Muscle layer of duodenum (tissue), 2 donors: Measurements from ENCODE around the gene RAI1.

ENCODE experiments used
- H3K27ac ChIP-seq: one replicate; pipeline ENCODE4 v1.7.0; 2013; ENCODE audit warnings: mild to moderate bottlenecking, low read length
- H3K27me3 ChIP-seq: one replicate; pipeline ENCODE4 v1.7.0; 2013; ENCODE audit warnings: low read depth, mild to moderate bottlenecking, control low read depth, low read length
- H3K36me3 ChIP-seq, 2 donors: one replicate each; pipeline ENCODE4 v1.7.0; 2013; ENCODE audit warnings: low read length in 2 of 2, control low read depth in 1 of 2, mild to moderate bottlenecking in 1 of 2; ENCODE audit not compliant: insufficient read depth in 2 of 2, control insufficient read depth in 1 of 2
- H3K4me1 ChIP-seq, 2 donors: one replicate each; pipeline ENCODE4 v1.7.0; 2013; ENCODE audit warnings: low read length in 2 of 2, mild to moderate bottlenecking in 2 of 2, control low read depth in 1 of 2, moderate library complexity in 1 of 2; ENCODE audit not compliant: insufficient read depth in 2 of 2, control insufficient read depth in 1 of 2
- H3K4me3 ChIP-seq, 2 donors: one replicate each; pipeline ENCODE4 v1.7.0; 2013; ENCODE audit warnings: low read length in 2 of 2, low read depth in 1 of 2, mild to moderate bottlenecking in 1 of 2
- H3K9me3 ChIP-seq, 2 donors: one replicate each; pipeline ENCODE4 v1.7.0; 2013; ENCODE audit warnings: low read length in 2 of 2, control low read depth in 1 of 2, mild to moderate bottlenecking in 1 of 2; ENCODE audit not compliant: control insufficient read depth in 1 of 2
- donor health status: healthy.

The RAI1 gene

DNA sequence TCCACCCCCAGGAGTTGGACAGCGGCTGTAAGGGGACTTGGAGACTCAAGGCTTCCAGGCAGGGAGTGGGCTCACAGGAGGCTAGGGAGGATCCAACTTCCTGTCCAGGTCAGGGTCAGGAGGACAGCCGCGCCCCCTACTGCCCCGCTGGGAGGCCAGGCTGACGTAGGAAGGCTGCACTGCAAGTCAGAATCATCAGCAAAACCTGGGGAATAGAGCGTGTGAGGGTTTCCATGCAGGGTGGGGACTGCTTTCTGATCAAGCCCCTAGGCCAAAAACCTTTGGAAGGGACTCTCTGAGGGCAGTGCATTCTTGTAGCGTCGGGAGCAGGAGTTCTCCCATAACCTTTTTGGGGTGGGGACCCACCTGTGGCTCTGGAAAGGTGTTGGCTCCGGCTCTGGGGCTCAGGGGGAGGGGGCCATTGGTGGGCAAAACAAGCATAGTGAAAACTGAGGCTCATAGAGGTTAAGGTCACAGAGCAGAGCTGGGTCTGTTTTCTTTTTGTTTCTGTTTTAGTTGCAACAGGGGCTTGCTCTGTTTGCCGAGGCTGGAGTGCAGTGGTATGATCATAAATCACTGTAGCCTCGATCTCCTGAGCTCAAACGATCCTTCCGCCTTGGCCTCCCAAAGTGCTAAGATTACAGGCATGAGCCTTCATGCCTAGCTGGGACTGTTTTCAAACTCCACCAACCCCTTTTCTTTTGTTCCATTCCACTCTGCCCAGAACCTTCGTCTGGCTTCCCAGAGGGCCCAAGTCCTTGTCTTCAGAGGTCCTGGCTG, 22.1 kb downstream of the RAI1 start:
- H3K27ac ChIP-seq, result no peak overlapping the region
- no peaks in the 10 kb centered on the region for H3K9me3 ChIP-seq
- H3K4me1 ChIP-seq, result peaks cover 17 to 45% of the 10 kb centered on the region in 2 donors
- H3K27me3 ChIP-seq, result no peaks in the 10 kb centered on the region
- H3K36me3 ChIP-seq, result no peaks in the 10 kb centered on the region
- H3K4me3 ChIP-seq, result no peak overlapping the region

DNA sequence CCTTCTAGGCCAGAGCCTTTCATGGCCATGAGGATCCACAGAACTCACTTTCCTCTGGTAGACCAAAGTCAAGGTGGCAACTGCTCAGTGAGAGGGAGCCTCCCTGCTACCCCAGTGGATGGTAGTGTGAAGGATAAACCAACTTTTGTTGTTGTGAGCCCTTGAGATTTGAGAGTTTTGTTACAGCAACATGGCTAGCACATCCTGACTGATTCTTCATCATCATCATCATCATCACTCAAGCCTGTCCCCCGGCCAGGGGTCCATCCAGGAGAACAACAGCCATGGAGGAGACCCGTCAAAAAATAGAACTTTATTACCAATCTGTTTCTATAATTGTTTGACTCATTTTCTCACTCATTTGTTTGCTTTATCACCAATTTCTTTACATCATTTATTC, 23.7 kb downstream of the RAI1 start:
- H3K36me3 ChIP-seq, result no peaks in the 10 kb centered on the region
- H3K4me1 ChIP-seq, result peaks cover 8 to 29% of the 10 kb centered on the region in 2 donors
- no peaks in the 10 kb centered on the region for H3K9me3 ChIP-seq
- no peak overlapping the region for H3K27ac ChIP-seq
- H3K27me3 ChIP-seq, result no peaks in the 10 kb centered on the region
- no peak overlapping the region for H3K4me3 ChIP-seq

DNA sequence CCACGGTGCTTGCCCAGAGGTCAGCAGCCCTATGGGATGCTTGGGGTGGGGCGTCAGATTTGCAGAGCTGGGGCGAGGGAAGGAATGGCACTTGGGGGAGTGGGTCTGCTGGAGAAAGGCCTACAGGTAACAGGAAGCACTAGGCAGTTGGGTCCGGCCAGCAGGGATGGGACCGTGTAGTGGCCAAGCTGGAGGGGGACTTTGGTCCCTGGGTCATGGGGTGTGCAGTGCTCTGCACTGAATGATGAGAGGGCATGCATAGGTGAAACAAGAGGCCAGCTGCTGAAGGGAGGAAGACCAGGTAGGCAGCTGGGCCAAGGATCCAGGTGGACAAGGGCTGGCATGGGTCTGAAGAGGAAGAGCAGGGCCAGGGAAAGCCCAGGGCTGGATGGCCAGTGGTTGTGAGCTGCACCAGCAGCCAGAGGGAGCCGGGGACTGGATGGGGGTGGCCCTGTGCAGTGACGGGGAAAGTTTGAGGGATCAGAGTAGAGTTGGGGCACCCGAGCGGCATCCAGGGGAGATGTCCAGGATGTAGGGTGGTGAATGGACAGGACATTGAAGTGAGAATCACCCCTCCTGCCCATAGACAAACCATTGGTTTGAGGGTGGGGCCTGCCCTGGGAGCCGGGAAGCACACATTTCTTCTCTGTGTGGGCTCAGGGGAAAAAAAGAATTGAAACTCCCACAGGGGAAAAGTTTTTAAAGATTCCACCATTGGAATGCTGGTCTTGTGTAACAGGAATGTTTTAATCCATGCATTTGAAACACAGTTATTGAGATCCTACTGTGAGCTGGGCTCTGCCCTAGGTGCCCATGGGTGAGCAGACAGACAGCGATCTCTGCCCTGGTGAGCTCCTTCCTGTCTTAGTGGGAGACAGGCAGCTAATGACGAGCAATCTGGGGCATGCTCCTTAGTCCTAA, 25.1 kb downstream of the RAI1 start:
- H3K27me3 ChIP-seq, result no peaks in the 10 kb centered on the region
- no peak overlapping the region for H3K27ac ChIP-seq
- no peak overlapping the region for H3K4me3 ChIP-seq
- H3K4me1 ChIP-seq, result peaks cover 3 to 36% of the 10 kb centered on the region in 2 donors
- H3K9me3 ChIP-seq, result no peaks in the 10 kb centered on the region
- no peaks in the 10 kb centered on the region for H3K36me3 ChIP-seq

DNA sequence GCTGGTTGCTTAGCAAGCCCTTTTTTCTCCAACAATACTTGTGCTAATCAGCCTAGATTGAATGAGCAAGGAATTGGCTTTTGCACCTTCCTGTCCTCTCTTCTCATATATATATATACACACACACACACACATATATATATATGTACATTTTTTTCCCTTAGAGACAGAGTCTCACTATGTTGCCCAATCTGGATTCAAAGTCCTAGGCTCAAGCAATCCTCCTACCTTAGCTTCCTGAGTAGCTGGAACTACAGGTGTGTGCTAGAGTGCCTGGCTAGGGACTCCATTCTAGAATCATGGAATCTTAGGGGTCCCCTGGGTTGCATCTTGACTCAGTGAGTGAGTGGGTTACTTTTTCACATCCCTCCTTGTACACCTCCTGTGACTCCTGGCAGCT, 27.0 kb downstream of the RAI1 start:
- Histone ChIP-seq H3K27me3 (no peaks in the 10 kb centered on the region), H3K9me3 (no peaks in the 10 kb centered on the region), H3K36me3 (no peaks in the 10 kb centered on the region), H3K4me3 (no peak overlapping the region), H3K4me1 (peaks cover 11 to 30% of the 10 kb centered on the region in 2 donors), H3K27ac (no peak overlapping the region)

DNA sequence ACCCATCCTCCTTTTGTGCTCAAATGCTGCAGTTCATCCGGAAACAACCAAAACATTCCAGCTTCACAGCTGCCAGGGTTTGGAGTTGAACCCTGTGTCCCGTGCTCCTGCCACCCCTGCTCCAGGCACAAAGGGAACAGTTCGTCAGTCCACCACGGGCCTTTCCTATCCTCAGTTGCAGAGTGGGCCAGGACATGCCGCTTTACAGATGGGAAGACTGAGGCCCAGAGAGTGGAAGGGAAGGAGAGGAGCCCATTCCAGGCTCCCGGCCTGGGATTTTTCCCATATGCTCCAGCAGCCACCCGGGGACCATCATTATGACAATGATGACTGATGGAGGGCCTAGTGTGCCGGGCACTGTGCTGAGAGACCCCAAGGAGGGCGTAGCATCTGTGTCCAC, 27.6 kb downstream of the RAI1 start:
- peaks cover 11 to 29% of the 10 kb centered on the region in 2 donors for H3K4me1 ChIP-seq
- no peaks in the 10 kb centered on the region for H3K27me3 ChIP-seq
- no peak overlapping the region for H3K4me3 ChIP-seq
- H3K36me3 ChIP-seq, result no peaks in the 10 kb centered on the region
- H3K9me3 ChIP-seq, result no peaks in the 10 kb centered on the region
- H3K27ac ChIP-seq, result no peak overlapping the region

DNA sequence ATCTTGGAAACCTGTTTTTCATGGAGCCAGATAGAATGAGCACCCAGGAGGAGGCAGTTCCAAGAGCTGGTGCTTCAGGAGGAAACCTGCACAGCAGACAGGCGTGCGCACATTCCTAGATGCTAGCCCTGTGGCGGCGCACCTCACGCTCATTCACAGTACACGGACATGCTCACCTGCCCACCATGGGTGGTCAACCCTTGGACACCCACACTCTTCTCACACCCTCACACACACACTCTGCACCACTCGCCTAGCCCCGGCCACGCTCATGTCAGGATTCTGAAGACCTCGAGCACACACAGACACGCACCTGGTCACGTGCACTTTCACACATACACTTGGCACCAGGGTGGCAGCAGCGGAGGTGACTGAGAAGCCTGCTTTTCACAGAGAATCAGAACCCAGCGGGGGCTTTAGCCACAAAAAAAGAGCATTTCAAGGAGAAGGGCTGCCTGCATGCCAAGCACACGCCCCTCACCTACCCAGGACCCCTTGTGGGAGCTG, 28.6 kb downstream of the RAI1 start:
- peaks cover 11 to 40% of the 10 kb centered on the region in 2 donors for H3K4me1 ChIP-seq
- H3K27ac ChIP-seq, result no peak overlapping the region
- no peaks in the 10 kb centered on the region for H3K36me3 ChIP-seq
- no peaks in the 10 kb centered on the region for H3K9me3 ChIP-seq
- no peak overlapping the region for H3K4me3 ChIP-seq
- no peaks in the 10 kb centered on the region for H3K27me3 ChIP-seq

DNA sequence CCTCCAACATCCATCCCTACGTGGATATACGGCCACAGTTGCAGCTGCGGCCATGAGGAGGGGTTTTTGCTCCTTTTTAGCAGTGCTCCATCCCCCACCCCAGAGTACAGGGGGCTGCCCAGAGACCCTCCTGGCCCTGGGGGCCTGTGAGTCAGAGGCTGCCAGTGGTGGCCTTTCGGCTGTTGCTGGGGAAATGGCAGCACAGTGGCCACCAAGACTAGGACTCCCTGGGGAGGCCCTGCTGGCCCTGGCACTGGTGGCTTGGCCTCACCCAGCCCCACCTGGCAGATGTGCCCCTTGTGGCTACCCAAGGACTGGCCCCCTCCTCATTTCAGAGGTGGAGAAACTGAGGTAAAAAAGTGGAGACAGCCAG, 29.1 kb downstream of the RAI1 start:
- Histone ChIP-seq H3K36me3 (no peaks in the 10 kb centered on the region), H3K9me3 (no peaks in the 10 kb centered on the region), H3K4me3 (no peak overlapping the region), H3K27me3 (no peaks in the 10 kb centered on the region), H3K27ac (peak overlapping the region; percentile 8), H3K4me1 (peaks cover 11 to 43% of the 10 kb centered on the region in 2 donors)

DNA sequence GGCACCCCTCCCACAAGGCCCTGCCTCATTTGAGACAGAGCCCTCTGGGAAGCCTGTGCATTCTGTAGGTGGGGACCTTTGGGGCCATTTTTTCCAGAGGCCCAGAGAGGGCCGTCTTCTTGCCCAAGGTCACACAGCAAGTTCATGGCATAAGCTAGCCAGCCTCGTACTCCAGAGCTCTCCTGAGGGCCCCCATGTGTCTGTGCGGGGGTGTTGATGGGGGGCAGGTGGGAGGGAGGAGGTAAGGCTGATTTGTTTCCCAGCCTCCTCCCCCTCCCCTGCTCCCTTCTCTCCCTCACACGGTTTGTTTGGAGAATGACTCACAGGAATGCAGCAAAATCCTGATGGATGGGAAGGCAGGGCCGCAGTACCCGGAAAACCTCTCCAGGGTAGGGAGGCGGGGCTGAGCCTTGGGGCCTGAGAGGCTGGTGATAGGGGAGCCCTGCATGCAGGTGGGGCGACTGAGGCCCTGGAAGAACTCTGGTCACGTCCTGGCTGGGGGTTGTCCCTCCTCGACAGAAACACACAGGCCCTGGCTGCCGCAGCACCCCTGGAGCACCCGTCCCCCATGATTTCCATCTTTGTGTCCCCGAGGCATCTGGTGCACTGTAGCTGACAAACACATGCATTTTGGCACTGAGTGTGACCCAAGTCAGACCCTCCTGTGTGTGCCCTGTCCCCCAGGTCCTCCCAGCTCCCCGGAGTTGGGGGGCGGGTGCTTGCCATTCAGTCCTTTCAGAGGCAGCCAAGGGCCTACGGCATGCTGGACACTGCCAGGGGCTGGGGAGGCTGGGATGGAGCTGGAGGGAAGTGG, 29.7 kb downstream of the RAI1 start:
- Histone ChIP-seq H3K36me3 (no peaks in the 10 kb centered on the region), H3K4me1 (peaks cover 11 to 43% of the 10 kb centered on the region in 2 donors), H3K27me3 (no peaks in the 10 kb centered on the region), H3K27ac (peak overlapping the region; percentile 70), H3K4me3 (peak overlapping the region in 1 of 2 donors; percentile 24), H3K9me3 (no peaks in the 10 kb centered on the region)

DNA sequence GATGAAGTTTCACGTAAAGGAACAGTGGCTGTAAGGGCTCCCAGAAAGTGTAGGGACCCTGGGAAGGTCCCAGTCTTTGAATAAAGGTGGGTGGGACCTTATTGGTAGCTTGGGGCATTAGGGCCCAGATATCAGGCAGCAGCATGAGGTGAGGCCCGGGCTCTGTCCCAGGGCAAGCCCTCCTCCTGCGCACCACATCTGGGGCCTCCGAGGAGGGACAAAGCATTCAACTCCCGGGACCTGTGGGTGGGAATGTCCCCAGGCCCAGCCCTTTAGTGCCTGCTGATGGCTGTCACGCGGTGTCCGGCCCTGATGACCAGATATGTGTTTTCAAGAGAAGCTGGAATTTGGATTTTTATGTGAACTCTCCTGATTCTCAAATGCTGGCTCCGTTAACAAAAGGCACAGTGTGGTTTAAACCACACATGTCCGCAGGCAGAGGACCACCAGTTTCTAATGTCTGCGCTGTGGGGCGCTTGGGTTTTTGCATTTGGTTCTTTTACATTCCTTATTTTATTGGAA, 30.4 kb downstream of the RAI1 start:
- Histone ChIP-seq H3K9me3 (no peaks in the 10 kb centered on the region), H3K4me3 (peak overlapping the region in 1 of 2 donors; percentile 24), H3K36me3 (no peaks in the 10 kb centered on the region), H3K4me1 (peaks cover 11 to 43% of the 10 kb centered on the region in 2 donors), H3K27ac (peak overlapping the region; percentile 70), H3K27me3 (no peaks in the 10 kb centered on the region)

DNA sequence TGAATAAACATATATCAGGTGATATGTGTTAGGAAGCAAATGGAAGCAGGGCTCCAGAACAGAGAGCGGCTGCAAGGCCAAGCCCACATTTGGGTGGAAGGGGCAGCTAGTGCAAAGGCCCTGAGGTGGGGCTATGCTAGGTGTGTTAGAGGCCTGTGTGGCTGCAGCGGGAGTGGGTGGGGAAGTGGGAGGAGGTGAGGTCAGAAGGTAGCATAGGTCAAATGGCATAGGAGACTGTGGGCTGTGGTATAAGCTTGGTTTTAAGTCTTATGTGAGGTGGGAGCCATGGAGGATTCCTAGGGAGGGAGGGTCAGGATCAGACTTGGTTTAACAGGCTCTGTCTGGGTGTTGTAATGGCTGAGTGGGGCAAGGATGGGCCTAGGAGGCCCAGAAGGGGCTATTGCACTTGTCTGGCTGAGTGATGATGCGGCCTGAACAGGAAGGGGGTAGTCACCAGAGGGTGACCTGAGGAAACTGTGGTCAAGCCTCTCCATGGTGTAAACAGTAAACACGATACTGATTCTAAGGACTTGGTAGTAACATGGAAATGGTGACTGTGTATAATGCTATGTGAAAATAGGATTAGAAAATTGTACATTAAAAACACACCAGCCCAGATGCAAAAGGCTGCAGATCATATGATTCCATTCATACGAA, 31.1 kb downstream of the RAI1 start:
- no peaks in the 10 kb centered on the region for H3K9me3 ChIP-seq
- H3K4me1 ChIP-seq, result peaks cover 11 to 43% of the 10 kb centered on the region in 2 donors
- peak overlapping the region; percentile 70 for H3K27ac ChIP-seq
- no peak overlapping the region for H3K4me3 ChIP-seq
- no peaks in the 10 kb centered on the region for H3K36me3 ChIP-seq
- H3K27me3 ChIP-seq, result no peaks in the 10 kb centered on the region
